Measurements from ENCODE around the gene HDHD2.

- TF ChIP-seq RAD21 (IDR thresholded peaks at IDR 0.05) (no peak), MAX (IDR thresholded peaks at IDR 0.05) (no peak), CTCF (IDR thresholded peaks at IDR 0.05; ENCODE audit: low read depth, low read length, missing input control) (no peak), REST (IDR thresholded peaks at IDR 0.05) (no peak), FOXA1 (IDR thresholded peaks at IDR 0.05) (no peak), RXRA (IDR thresholded peaks at IDR 0.05) (no peak), GABPA (IDR thresholded peaks at IDR 0.05 in 1 of 2, conservative IDR thresholded peaks at IDR 0.05 in 1 of 2) (no peak), JUND (IDR thresholded peaks at IDR 0.05) (no peak), ZBTB33 (IDR thresholded peaks at IDR 0.05) (no peak), YY1 (IDR thresholded peaks at IDR 0.05) (no peak), EGR1 (IDR thresholded peaks at IDR 0.05; ENCODE audit: low read depth in 2 of 2) (no peak)
Observed at GRCh38 chr18:47187721-47188120, 37.4 kb upstream of the HDHD2 start.

Data from liver (tissue), 3 donors.